Left colon (tissue), 2 donors: ENCODE data around the gene CATSPER3. TPM values are rescaled to one million over a fixed set of nuclear protein-coding genes. Genes with fewer than 3 reads are reported as not detected.

Source experiments
- ATAC-seq: fragments of 200-7000 bp; cut with Tn5 transposase; one replicate; pipeline ENCODE4 v1.9.1; 2020; ENCODE audit warnings: mild to moderate bottlenecking, moderate library complexity
- DNase-seq, 2 donors: peaks; one replicate each; pipeline ENCODE4 v3.0.0-alpha.2; 2020
- intact Hi-C, 2 donors: fragments of 100-400 bp; cut with DNase I in 1 of 2; cut with micrococcal nuclease in 1 of 2; formaldehyde crosslinking; loops; one replicate each; pipeline versions ENCODE4 v1.11.2 to v1.14.0; 2022; cut with DNase I, micrococcal nuclease
- long read RNA-seq: library from polyadenylated mRNA; unstranded; transcript quantifications from one replicate; pipeline ENCODE4 v2.0.0, GENCODE V29; 2021
- total RNA-seq, 2 donors: library from RNA; stranded (reverse); fragmentation: NEBNext Ultra II Directional; extraction: Animal tissue kit (Norgen Biotek cat#: 25700); gene quantifications; one replicate each; pipeline ENCODE4 v1.2.1, GENCODE V29; 2021
- donor health status: DM: no; HTN: no; CAD: no.
- donor health status: DM: yes; HTN: yes; CAD: no.

CATSPER3 gene
- 1 to 10 TPM in 1 of 2 donors, under 1 TPM in 1; 0.70 to 1.1 TPM for total RNA-seq
- long read RNA-seq, partial matches to known transcripts, result 0 of 1 reads
- long read RNA-seq, other reads (novel, unspliced or antisense), result 1 of 1 reads

DNA sequence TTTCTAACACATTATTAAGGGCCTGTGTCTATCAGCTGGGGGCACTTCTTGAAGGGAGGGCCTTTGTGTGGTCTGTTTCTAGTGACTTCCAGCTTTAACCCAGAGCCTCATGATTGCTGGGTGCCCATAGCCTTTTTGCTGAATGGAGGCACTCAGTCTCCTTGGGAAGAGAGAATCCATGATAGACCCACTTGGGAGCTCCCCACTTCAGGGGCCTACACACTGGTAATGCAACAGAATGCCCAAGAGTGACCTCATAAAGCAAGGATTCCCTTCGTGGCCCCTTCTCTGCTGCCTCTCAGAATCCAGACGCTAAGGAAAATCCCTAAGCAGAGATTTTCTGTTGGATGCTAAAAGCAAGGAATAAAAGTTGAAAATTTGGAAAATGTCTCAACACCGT, at the start of gene CATSPER3:
TSS of gene CATSPER3 (plus strand) at position 301 of the 400 bp plus-strand sequence. CDS start at position 386, 85 bp downstream.
- intact Hi-C loops, result no loop called here
- no peak for DNase-seq
- ATAC-seq, result no peak

DNA sequence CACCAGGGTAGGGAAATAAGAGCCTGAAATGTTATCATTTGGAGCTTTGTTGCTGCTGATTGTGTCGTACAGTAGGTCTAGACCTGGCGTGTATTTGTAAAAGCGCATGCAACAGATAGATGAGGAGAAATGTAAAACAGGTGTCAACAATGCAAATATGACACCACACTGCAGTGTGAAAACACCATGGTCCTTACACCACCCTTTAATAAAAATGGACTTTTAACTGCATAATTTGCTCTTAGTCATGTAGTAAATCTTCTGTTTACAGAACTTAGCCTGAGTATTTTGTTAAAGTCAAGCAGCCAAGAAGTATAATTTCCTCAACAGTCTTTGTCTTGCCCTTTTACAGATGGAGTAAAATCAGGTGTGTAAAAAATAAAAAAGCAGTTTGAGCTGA, 48.8 kb upstream of the CATSPER3 start:
- intact Hi-C loops, result no loop called here
- ATAC-seq (no peak), DNase-seq (no peak)

DNA sequence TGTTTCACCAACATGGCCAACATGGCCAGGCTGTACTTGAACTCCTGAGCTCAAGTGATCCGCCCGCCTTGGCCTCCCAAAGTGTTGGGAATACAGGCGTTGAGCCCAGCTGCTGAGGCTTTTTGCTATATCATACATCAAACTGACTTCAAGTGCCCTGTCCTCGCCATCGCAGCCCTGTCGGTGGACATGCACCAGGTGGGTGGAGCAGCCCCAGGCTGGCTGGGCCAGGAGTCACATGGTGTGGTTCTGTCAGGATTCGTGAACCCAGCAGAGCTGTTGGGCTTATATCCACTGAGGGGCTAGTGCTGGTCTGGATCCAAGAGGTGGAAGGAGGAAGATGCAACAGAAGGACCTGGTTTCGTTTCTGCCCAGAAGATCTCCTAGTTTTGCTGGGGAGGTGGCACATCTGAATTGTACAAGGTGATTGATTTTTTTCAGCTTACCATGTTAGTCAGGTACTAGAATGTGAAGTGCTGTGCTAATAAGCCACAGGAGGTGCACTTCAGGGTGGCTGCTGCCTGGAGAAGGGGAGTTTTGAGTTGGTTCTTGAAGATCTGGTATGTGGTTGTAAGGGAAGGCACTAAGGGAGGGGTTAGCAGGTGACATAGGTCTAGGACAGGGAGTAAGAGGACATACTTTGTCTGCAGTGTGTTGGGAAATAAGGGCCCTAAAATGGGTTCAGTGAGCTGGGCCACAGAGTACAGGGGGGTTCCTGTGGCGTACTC, 46.7 kb upstream of the CATSPER3 start:
- ATAC-seq (no peak), DNase-seq (no peak)
- intact Hi-C loops, result no loop called here

DNA sequence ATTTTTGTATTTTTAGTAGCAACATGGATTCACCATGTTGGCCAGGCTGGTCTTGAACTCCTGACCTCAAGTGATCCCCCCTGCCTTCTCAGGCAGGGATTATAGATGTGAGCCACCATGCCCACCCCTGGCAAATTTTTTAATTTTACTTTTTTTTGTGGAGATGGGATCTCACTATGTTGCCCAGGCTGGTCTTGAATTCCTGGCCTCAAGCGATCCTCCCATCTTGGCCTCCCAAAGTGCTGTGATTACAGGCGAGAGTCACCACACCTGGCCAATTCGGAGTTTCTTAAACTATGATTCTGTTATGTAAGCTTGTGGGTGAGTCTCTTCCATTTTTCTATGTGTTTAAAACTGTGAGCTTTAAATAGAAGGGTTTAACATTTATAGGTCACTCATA, 35.2 kb upstream of the CATSPER3 start:
- DNase-seq, result no peak
- no peak for ATAC-seq
- intact Hi-C loops, result no loop called here

DNA sequence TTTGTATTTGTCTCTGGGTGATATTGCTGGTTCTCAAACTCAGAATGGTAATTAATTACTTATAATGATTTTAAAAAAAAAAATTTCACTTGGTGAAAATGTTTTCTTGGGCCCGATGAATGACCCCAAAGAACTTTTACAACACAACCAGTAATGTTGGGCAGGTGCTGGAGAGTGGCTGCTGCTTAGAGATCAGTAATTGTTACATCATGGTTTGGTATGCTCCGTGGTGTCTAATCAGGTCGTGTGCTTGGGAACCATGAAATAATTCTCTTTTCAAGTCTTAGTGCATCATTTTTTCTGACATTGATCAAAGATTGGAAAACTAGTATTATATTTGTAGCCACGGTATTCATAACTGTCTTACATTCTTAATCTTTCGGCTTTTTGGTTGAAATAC, 33.5 kb upstream of the CATSPER3 start:
- DNase-seq, result no peak

DNA sequence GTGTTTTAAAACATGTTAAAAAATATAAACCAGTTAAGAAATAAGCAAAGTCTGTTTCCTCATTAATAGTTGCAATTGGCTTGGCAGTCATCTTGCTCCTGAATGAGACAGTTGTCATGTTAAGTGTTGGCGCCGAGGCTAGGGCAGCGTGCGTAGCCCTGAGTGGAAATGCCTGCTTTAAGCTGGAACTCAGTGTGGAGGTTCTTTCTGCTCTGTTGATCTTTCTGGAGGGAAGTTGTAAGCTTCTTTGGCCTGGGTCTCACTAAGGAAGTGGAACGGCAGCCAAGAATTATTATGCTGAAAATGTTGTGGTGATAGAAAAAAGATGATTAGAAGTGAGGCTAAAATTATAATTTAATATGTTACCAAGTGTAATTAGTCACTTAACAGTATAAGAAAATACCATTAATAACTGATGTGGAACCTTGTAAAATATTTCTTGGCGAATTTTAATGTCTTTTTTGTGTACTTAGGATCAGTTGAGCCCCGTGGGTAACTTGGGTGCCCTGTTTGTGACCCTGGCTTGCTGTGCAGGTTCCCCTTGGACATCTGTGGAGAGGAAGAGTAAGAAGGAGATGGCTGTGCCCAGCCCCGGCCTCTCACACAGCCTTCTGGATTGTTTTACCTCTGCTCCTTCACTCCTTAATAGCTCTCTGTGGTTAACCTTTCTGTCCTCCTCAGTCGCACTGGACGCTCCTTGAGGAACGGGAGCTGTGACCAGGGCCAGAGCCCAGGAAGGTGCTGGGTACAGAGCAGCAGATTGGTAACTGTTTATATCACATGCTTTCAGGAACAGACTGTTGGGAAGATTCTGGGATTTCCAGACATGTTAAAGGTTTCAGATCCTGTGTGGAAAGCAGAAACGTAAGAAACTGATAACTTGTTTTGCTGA, 31.8 kb upstream of the CATSPER3 start:
- no peak for DNase-seq
- no peak for ATAC-seq
- intact Hi-C loops, result no loop called here

More for the DNA sequence above, 33.5 kb upstream of the CATSPER3 start:
- ATAC-seq, result no peak
- intact Hi-C loops, result no loop called here

DNA sequence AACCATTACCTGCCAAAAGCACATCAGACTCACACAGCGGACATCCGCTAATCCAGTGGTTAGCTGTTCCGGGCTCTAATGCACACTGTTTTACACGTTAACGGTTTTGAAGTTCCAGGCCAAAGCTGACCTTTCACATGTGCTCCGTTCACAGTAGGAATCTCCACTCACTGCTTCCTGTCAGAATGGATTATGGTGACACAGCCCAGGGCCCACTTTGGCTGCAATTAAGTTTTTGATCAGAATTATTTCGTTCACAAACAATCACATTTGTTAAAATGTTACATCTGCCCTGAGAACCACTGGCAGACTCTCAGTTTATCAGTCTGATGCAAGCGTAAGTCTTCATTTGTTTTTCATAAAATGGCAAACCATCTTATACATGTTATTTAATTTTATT, 30.2 kb upstream of the CATSPER3 start:
- intact Hi-C loops, result no loop called here
- no peak for DNase-seq
- no peak for ATAC-seq

DNA sequence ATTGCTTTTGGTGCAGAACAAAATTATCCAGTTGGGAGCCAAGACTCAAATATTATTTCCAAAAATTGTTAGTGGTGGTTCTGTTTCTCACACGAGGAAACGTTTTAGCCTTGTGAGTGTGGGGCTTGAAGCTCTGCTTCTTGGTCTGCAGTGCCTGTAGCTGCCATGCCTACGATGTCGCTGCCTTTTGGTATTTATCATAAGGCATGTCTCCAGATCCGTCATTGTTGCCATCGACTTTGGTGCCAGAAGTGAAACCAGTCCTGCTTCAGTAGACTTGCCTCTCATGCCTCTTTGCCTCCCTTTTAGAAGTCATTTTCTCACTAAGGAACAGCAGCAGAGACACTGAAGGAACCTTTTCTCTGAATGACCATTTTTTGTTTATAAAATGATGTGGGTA, 29.7 kb upstream of the CATSPER3 start:
- no peak for DNase-seq
- intact Hi-C loops, result no loop called here
- no peak for ATAC-seq

DNA sequence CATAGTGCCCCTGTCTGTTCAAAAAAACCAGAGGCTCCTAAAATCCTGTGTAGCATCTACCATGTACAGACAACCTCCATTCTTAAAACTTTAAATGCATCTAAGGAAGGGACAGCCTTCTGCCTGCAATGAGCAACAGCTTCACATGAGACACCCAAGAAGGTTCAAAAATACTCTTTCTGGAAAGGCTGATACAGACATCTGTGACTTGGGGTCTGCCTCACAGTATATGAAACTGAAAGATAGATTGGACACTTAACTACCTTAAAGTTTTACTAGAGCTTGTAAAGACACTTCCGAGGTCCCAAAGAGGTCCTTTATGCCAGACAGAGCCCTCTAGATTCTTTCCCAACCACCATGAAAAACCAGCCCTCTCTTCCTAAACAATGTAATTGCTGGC, 28.2 kb upstream of the CATSPER3 start:
- ATAC-seq, result no peak
- intact Hi-C loops, result no loop called here

DNA sequence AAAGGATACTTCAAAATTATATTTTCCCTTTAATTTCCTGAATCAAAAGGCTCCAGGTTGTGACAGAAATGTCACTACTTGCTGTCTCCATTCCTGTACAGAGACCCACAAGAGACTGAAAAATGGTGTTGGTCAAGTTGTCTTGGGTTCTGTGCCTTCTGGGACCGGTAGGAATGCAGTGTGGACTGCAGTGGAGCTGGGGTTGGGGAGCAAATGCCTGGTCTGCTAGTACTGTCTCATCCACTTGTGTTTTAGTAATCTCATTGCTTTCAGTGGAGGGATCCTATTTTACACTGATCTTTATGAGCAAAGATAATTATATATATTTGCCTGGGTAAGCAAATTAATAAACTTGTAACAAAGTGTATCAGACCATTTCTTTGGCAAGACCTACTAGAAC, 24.2 kb upstream of the CATSPER3 start:
- intact Hi-C loops, result no loop called here
- DNase-seq (no peak), ATAC-seq (no peak)

More for the DNA sequence above, 28.2 kb upstream of the CATSPER3 start:
- DNase-seq, result no peak

DNA sequence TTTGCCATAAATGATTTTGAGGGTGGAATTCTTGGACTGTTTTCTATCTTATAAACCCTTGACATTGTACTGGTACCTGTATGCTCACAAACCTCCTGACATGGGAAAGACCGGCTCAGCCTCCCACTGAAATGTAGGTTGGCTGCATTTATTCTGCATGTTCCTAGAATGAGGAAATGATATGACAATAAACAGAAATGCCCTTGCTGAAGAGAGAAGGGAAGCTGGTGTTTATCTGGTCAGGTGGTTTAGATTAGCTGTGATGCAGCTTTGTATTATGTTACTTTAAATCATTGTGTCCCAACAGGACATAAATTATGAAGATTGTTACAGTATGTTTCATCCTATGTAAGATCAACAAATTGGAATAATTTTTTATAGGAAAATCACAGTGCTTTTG, 23.1 kb upstream of the CATSPER3 start:
- intact Hi-C loops, result no loop called here
- ATAC-seq (peak; percentile 56), DNase-seq (no peak)

DNA sequence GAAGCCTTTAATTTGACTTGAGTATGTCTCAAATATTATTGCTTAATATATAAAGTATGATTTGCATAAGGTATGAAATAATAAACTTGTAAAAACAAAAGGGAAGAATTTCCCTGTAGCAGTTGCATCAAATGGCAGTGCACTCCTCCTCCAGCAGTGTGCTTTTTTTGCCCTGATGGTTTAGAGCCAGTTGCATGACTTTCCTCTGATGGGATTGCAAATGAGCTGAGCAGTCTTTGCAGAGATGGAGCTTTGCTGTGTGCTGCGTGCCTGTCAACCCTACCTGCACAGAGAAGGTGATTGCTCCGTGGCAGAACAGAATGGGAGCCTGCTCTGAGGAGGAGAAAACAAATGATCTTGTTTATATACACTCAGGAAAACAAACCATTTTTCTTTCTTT, 22.7 kb upstream of the CATSPER3 start:
- intact Hi-C loops, result no loop called here
- ATAC-seq (no peak), DNase-seq (no peak)

DNA sequence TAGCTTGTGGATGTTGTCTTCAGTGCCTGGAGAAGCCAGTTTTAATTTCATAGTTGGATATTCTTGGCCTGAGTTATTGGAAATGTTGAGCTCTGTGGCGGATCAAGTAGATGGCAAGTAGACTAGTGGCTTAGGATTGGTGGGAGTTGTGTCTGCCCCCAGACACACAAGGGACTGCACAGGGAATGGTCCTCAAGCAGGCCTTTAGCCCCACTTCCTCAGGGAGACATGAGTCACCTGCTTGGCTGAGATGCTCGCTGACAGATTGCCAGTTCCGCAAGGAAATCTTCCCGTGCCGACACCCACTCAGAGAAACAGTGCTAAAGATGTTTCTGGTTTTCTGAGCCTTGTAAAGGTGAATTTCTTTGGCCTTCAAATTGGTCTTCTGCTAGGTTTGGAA, 18.8 kb upstream of the CATSPER3 start:
- ATAC-seq (no peak), DNase-seq (no peak)
- intact Hi-C loops, result no loop called here

DNA sequence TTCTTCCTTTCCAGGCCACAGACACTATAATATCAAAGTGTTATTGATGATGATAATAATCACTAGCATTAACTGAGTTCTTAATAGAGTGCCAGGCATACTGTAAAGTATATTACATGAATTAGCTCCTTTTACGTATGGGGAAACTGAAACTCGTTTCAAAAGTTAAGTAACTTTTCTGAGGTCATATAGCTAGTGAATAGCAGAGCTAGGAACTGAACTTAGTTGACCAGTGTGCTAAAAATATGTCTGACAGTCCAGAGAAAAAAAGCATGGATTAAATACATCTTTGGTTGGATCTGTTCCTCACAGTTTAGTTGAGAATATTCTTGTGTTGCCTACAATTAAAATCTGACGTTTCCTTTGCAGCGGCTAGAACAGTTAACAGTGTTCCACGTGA, 18.4 kb upstream of the CATSPER3 start:
- ATAC-seq (no peak), DNase-seq (no peak)
- intact Hi-C loops, result no loop called here

DNA sequence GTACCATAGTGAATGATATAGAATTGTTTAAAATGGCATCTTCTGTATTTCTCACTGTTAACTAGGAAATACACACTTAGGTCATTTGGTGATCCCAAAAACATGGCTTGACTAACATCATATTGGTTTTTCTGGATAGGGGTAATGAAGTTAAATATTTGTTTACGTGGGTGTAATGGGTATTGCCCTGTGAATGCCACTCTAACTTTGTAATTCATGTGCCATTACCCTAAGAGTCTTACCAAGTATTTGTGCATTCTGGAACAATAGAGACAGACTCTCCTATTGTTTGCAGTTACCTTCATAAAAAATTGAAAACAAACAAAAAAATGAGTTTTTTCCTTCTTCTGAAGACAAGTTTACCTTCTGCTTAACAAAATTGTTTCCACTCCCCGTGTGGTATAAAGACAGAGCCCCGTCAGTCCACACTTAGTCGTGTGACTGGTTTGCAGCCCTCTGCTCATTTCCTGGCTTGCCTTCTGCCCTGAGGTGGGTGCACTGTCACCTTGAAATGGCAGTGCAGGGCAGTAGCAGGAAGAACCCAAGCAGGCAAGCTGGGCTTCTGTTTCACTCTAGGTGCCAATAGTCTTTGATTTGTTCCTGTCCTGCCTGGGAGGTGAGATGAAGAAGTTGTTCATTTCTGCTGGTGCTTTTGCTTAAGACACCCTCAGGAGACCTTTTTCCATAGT, 9.6 kb upstream of the CATSPER3 start:
- DNase-seq (no peak), ATAC-seq (peak; percentile 75)
- intact Hi-C loops, result no loop called here

DNA sequence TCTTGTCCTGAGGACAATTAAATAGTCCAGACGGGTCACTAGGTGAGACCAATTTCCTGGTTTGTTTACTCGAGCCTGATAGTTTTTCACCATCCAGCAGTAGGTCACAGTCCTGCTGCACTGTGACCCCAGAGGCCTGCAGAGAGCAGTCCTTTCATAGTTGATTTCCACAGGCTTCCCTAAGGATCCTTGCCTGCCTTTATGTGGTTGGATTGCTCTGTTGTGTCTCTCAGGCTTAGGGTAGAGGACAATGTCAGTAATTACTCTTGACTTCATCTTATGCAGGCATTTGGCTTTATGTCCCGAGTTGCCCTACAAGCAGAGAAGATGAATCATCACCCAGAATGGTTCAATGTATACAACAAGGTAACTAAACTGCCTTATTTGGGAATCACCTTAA, 9.0 kb upstream of the CATSPER3 start:
- DNase-seq (no peak), ATAC-seq (peak; percentile 66)
- intact Hi-C loops, result no loop called here

DNA sequence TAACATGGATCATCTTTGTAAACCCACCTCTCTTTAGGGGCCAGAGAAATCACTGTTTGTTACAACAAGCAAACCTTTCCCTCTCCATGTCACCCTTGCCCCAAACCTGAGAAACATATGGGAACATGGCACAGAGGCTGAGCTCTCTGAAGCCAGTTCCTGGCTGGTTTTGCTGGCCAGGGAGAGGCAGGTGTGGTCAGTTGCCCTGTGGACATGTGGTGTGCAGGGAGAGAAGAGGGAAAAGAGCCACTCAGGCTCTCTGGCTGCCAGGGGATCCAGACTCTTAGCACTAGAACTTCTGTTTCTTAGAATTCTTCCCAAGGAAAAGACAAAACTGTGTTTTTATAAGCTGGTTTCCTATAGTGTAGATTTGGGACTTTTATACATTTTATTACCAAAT, 4.6 kb upstream of the CATSPER3 start:
- intact Hi-C loops, result no loop called here
- ATAC-seq, result no peak
- DNase-seq, result no peak

DNA sequence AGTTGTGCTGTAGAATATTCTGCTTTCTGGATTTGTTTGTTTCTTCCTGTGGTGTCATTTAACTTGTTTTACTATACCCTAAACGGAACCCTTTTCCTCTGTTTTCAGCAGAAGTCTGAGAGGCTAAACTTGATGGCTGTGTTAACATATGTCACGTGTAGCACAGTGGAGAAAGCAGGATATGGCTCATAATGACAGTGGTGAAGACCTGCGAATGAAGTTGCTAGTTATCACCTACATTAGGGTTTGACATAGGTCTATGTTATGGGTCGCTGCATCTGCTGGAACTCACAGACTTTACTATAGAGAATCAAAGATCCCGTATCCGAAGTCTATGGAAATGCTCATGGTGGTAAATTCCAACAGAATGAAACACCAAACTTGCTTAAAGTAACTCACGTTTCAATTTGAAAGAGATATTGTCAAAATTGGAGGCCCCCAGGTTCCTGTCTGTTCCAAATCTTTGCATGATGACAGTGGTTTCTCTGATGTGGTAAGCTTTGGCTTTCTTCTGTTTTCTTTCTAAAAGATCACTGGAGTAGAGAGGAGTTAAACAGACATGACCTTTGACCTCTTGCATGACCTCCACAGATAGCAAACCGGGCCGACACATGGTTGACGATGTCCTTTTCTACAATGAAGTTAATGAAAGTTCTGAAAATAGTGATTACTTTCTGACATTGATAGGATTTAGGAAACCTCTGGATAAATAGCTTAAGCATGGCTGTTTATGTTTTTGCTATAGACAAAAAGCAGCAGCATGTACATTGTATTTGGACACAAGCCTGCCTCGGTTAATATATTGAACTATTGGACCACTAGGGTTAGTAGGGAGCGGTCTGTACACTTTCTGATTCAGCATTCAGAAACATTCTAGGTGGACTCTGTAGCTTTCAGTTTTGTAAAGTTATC, 3.1 kb upstream of the CATSPER3 start:
- intact Hi-C loops, result no loop called here
- DNase-seq (no peak), ATAC-seq (no peak)
